ENCODE data around the gene HDDC2. TPM values are rescaled to one million over a fixed set of nuclear protein-coding genes. Genes with fewer than 3 reads are reported as not detected.

HDDC2 gene
- total RNA-seq, 6 experiments from 2014 or later = 50.0 to 59.3 (median 57.8) TPM

DNA sequence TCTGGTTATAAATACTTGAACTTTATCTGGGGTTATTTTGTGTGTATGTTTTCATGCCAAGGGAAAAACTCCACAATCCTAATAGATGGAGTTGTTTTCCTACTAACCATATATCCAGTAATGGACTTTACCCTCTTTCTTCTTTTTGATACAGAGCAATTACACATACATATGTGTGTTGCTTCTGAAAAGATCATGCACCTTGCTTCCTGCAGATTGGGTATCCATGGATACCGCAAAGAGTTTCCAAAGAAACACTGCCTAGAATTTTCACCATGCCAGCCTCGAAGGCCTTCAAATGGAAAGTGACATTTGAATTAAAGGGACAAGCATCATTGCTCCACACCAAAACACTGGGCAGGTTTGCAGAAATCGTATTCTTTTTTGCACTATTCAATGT is 26.8 kb downstream of the HDDC2 start:
- Mint-ChIP-seq H3K9me3 (no peaks in the 10 kb centered on the region), H3K27me3 (ENCODE audit: insufficient read depth) (peaks cover 3% of the 10 kb centered on the region), H3K36me3 (ENCODE audit: low read depth) (peaks cover 13% of the 10 kb centered on the region; the same call in 1 of the 2 replicates), H3K4me1 (ENCODE audit: low read depth) (peaks cover 12% of the 10 kb centered on the region), H3K27ac (no peak overlapping the region), H3K4me3 (no peak overlapping the region)
- TF ChIP-seq, protein P1, sequence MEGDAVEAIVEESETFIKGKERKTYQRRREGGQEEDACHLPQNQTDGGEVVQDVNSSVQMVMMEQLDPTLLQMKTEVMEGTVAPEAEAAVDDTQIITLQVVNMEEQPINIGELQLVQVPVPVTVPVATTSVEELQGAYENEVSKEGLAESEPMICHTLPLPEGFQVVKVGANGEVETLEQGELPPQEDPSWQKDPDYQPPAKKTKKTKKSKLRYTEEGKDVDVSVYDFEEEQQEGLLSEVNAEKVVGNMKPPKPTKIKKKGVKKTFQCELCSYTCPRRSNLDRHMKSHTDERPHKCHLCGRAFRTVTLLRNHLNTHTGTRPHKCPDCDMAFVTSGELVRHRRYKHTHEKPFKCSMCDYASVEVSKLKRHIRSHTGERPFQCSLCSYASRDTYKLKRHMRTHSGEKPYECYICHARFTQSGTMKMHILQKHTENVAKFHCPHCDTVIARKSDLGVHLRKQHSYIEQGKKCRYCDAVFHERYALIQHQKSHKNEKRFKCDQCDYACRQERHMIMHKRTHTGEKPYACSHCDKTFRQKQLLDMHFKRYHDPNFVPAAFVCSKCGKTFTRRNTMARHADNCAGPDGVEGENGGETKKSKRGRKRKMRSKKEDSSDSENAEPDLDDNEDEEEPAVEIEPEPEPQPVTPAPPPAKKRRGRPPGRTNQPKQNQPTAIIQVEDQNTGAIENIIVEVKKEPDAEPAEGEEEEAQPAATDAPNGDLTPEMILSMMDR (IDR thresholded peaks at IDR 0.05) = no peak
- no peak for DNase-seq

DNA sequence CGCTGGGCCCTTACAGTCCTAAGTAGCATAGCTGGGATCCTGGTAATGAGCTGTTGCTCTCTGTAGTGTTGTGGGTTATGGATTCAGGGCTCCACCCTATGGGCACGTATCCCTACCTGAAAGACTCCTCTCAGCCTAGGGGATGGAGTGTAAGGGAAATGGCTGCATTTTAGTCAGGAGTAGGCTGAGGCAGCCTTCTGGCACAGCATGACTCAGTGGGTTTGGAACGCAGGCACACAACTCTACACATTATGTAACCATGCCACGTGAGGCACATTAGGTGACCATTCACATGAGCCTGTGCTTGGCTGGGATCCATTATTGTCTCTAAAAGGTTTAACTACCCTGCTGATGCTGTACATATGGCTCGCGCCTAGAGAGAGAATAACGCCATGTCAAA is 27.8 kb downstream of the HDDC2 start:
- Mint-ChIP-seq H3K27ac (no peak overlapping the region), H3K36me3 (ENCODE audit: low read depth) (peaks cover 9% of the 10 kb centered on the region; the same call in 1 of the 2 replicates), H3K9me3 (no peaks in the 10 kb centered on the region), H3K4me3 (no peak overlapping the region), H3K27me3 (ENCODE audit: insufficient read depth) (peaks cover 3% of the 10 kb centered on the region; the same call in 1 of the 2 replicates), H3K4me1 (ENCODE audit: low read depth) (peaks cover 8% of the 10 kb centered on the region)
- DNase-seq = no peak
- TF ChIP-seq, protein P1 (IDR thresholded peaks at IDR 0.05) = no peak

DNA sequence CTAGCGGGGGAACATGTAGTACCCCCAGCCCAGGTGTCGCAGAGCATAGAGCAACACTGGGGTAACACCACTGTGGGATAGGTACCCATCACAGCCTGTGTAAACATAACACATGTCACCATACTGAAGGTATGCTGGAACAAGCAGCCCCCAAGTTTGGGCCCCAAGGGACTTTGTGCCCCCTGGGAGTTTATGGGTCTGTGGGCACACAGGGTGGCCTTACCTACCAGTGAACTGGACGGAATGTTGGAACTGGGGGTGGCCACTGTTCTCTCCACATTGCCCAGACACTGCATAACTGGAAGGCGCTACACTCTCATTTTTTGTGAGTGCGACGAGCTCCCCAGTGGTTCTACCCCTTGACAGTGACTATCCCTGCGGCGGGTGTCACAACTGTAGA is 28.5 kb downstream of the HDDC2 start:
- peaks cover 7% of the 10 kb centered on the region; the same call in 1 of the 2 replicates for H3K36me3 Mint-ChIP-seq (ENCODE audit: low read depth)
- DNase-seq = no peak
- no peaks in the 10 kb centered on the region for H3K9me3 Mint-ChIP-seq
- H3K27ac Mint-ChIP-seq = no peak overlapping the region
- no peak overlapping the region for H3K4me3 Mint-ChIP-seq
- H3K4me1 Mint-ChIP-seq (ENCODE audit: low read depth) = peaks cover under 1% of the 10 kb centered on the region; the same call in 1 of the 2 replicates
- TF ChIP-seq, protein P1 (IDR thresholded peaks at IDR 0.05) = no peak
- H3K27me3 Mint-ChIP-seq (ENCODE audit: insufficient read depth) = peaks cover 3% of the 10 kb centered on the region; the same call in 1 of the 2 replicates

DNA sequence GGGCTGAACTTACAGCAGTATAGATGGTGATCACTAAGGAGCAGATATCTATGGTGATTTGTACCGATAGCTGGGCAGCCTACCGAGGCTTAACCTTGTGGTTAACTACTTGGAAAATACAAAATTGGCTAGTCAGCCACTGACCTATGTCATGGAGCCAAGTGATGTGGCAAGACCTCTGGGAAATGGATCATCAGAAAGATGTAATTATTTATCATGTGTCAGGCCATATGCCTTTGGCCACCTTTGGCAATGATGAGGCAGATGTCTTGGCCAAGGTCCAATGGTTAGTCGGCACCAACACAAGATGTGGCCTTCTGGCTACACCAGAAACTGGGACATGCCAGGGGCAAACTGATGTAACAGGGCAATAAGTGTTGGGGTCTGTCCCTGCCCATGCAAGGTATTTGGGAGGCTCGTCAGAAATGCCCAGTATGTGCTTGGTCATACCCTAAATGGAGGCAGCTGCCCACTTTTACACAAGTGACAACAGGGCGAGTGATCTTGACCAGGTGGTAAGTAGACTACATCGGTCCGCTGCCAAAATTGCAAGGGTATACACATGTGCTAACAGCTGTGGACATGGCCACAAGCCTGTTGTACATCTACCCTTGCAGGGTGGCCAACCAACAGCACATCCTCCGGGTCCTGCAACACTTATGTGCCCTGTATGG is 30.1 kb downstream of the HDDC2 start:
- Mint-ChIP-seq H3K27me3 (ENCODE audit: insufficient read depth) (peaks cover 3% of the 10 kb centered on the region; the same call in 1 of the 2 replicates), H3K36me3 (ENCODE audit: low read depth) (peaks cover 7% of the 10 kb centered on the region; the same call in 1 of the 2 replicates), H3K4me3 (no peak overlapping the region), H3K4me1 (ENCODE audit: low read depth) (no peaks in the 10 kb centered on the region), H3K27ac (no peak overlapping the region), H3K9me3 (no peaks in the 10 kb centered on the region)
- no peak for DNase-seq
- TF ChIP-seq, protein P1 (IDR thresholded peaks at IDR 0.05) = no peak

DNA sequence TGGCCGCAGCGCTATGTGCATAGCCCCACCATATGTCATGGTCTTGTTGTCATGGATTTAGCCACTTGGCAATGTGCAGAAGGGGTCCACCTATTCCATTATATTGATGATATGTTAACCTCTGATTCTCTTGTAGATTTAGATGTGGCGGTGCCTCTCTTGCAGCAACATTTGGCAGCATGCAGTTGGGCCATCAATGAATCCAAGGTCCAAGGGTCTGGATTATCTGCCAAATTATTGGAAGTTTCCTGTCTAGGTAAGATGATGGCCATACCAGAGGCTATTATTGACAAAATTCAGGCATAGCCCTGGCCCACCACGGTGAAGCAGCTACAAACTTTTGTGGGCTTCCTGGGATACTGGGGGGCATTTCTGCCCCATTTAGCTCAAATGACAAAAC is 31.4 kb downstream of the HDDC2 start:
- Mint-ChIP-seq H3K36me3 (ENCODE audit: low read depth) (peaks cover 9% of the 10 kb centered on the region; the same call in 1 of the 2 replicates), H3K27ac (no peak overlapping the region), H3K27me3 (ENCODE audit: insufficient read depth) (peaks cover 3% of the 10 kb centered on the region; the same call in 1 of the 2 replicates), H3K4me1 (ENCODE audit: low read depth) (no peaks in the 10 kb centered on the region), H3K4me3 (no peak overlapping the region), H3K9me3 (no peaks in the 10 kb centered on the region)
- TF ChIP-seq, protein P1 (IDR thresholded peaks at IDR 0.05) = no peak
- no peak for DNase-seq

Data from HFFc6 (cell line).